Sciatic nerve (tissue), 2 donors: Measurements from ENCODE around the gene HABP4. TPM values are rescaled to one million over a fixed set of nuclear protein-coding genes. Genes with fewer than 3 reads are reported as not detected.
A peak's percentile ranks its signal among the peaks of the same experiment; 100 is the strongest.

Source experiments
- ATAC-seq: fragments of 200-7000 bp; cut with Tn5 transposase; one replicate; pipeline ENCODE4 v1.9.1; 2020; ENCODE audit warnings: mild to moderate bottlenecking, moderate library complexity
- DNase-seq: peaks from one replicate; pipeline ENCODE4 v3.0.0-alpha.2; 2020; ENCODE audit warnings: low spot score
- intact Hi-C: fragments of 100-400 bp; cut with DNase I; formaldehyde crosslinking; loops from one replicate; pipeline ENCODE4 v1.14.2; 2022
- total RNA-seq: library from RNA; stranded (reverse); fragmentation: NEBNext Ultra II Directional; extraction: Animal tissue kit (Norgen Biotek cat#: 25700); gene quantifications from one replicate; pipeline ENCODE4 v1.2.1, GENCODE V29; 2021
- donor health status: DM: no; HTN: no; CAD: no.
- donor health status: DM: no; HTN: no; CAD: no.

Gene HABP4, protein sequence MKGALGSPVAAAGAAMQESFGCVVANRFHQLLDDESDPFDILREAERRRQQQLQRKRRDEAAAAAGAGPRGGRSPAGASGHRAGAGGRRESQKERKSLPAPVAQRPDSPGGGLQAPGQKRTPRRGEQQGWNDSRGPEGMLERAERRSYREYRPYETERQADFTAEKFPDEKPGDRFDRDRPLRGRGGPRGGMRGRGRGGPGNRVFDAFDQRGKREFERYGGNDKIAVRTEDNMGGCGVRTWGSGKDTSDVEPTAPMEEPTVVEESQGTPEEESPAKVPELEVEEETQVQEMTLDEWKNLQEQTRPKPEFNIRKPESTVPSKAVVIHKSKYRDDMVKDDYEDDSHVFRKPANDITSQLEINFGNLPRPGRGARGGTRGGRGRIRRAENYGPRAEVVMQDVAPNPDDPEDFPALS
- total RNA-seq = 32.0 TPM

DNA sequence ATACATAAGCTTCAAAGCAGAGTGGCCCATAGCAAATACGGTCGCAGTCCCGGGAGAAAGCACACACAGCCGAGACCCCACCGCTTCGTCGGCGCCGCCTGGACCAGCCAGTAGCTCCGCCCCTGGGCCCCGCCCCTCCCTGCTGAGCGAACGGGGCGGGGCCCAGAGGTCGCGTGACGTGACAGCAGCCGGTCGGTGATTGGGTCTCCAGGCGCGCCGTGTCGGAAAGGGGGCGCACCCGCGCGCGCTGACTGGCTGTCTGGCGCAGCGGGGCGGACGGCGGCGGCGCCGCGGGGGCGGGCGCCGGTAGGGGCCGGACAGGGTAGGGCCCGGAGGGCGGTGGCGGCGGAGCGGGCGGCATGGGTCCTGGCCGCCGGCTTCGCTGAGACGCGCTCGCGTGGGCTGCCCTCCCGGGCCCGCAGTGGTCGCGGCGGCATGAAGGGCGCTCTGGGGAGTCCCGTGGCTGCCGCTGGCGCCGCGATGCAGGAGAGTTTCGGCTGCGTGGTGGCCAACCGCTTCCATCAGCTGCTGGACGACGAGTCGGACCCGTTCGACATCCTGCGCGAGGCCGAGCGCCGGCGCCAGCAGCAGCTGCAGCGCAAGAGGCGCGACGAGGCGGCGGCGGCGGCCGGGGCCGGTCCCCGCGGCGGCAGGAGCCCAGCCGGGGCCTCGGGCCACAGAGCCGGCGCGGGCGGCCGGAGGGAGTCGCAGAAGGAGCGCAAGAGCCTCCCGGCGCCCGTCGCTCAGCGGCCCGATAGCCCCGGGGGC, at the start of gene HABP4:
Gene HABP4 (plus strand): TSS at position 325 of the 768 bp plus-strand sequence. CDS start 111 bp downstream, at position 436.
- ATAC-seq (peak; percentile 99), DNase-seq (peak; percentile 98)
- intact Hi-C loops = no loop called here

DNA sequence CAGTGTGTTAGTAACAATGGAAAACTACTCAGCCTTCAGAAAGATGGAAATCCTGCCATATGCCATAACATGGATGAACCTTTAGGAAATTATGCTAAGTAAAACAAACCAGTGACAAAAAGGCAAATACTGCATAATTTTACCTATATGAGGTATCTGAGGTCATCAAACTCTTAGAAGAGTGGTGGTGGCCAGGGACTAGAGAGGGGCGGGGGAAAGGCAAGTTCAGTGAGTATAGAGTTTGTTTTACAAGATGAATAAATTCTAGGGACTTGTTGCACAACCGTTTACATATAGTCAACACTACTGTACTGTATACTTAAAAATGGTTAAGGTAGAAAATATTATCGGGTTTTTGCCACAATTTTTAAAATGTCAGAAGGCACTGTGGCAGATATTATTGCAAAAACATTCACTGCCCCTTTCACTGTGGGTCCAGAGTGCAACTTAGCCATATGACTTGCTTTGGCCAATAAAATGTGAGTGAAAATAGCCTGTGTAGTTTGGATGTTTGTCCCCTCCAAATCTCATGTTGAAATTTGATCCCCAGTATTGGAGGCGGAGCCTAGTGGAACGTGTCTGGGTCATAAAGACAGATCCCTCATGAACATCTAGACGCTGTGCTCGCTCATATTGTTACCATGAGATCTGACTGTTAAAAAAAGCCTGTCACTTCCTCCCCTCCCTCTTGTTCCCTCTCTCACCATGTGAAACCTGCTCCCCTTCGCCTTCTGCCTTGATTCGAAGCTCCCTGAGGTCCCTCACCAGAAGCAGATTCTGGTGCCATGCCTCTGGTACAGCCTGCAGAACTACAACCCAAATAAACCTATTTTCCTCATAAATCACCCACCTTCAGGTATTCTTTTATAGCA, 41.3 kb upstream of the HABP4 start:
- ATAC-seq = no peak
- intact Hi-C loops = no loop called here
- no peak for DNase-seq

DNA sequence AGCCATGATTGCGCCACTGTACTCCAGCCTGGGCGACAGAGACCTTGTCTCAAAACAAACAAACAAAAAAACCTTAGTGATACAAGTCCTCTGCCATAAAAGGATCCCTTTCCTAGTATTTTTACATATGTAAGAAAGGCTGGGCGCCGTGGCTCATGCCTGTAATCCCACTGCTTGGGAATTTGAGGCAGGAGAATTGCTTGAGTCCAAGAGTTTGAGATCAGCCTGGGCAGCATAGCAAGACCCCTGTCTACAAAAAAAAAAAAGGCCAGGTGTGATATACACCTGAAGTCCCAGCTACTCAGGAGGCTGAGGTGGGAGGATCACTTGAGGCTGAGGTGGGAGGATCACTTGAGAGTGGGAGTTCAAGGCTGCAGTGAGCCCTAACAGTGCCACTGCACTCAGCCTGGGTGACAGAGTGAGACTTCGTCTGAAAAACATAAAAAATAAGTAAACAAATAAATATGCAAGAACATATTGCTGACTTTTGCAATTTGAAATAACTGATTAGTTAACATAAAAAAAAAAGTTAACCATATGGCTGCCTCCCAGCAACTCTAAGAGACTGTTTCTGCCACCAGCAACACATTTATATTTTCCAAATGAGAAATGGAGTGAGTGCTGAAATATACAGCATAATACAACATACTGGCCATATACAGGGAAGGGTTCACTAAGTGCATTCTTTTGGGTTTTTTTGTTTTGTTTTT, 38.7 kb upstream of the HABP4 start:
- ATAC-seq (no peak), DNase-seq (no peak)
- intact Hi-C loops = no loop called here

DNA sequence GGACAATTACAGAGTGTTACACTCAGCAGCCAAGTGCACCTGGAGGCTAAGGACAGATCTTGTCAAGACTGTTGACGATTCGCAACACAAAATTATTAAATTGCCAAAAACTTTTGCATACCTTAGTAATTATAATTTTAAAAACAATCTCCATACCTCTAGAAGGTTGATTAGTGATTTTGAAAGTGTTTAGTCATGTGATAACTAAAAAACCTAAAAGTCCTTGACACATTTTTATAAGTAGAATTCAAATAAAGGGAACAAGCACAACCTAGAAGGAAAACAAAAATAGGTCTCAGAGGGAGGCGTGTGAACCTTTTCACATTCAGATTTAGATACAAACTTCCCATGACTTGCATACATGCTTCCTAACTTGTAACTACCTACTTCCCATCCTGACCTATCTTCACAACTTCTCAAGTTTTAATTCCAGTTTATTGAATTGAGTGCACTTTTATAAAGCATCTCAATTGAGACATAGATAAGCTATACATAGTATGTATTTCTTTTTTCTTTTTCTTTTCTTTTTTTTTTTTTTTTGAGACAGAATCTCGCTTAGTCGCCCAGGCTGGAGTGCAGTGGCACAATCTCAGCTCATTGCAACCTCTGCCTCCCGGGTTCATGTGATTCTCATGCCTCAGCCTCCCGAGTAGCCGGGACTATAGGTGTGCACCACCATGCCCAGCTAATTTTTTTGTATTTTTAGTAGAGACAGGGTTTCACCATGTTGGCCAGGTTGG, 37.6 kb upstream of the HABP4 start:
- no peak for DNase-seq
- no peak for ATAC-seq
- intact Hi-C loops = no loop called here

DNA sequence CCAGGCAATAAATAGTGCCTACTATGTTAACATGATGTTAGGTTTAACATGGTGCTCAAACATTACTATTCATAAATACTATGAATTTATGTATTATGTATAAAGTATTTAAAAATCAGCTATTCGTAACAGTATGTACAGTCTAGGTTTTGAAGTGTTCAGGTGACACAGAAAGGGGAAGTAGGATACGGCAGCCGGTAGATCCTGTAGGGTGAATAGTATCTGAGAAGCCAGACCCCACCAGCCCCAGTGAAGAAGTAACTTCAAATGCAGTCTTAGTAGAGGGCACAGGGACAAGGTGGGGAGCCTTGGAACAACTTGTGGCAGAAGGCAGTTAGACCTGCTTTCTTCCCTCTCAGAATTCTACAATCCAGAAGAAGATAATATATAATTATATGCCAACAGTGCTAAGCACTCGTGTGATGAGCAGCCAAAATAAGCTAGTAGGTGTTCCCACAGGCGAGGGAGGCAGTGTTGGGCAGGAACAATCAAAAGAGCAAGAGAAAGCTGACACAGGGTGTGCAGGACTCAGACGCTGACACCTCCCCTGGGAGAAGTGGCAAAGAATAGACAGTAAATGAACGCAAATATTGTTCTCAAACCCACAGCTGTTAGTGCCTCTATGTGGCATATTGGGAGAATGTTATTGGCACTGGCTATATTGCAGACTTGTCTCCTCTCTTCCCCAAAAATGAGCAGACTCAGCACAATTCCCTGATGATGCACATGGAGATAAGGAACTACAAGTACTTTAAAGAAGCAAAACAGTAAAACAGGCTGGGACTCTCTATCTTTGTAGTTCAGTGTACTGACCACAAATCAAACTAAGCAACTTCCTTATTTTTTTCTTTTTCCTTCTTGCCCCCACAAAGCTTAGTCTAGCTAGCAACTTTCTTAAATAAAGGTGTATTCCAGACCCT, 36.4 kb upstream of the HABP4 start:
- ATAC-seq (no peak), DNase-seq (no peak)
- intact Hi-C loops = no loop called here

DNA sequence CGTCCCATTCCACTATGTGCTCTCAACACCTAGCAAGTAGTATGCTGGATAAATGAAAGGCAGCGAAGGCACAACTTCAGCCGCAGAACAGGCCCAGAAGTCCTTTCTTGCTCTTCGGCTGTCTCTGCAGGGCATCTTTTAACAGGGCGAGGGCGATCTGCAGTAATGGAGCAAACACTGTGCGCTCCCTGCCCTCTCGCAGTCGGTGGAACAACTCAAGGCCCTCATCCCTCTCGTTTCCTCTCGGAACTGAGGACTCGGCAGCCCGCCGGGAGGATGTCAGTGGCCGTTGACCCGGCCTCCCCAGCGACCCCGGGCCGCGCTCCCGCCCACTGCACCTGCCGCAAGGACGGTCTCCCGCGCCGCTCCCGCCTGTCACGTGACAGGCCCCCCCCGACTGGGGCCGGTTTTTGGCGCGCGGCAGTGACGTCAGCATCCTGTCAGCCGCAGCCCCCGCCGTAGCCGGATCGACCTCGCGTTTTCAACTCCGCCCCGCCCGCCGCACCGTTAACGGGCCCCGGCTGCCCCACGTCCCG, 32.9 kb upstream of the HABP4 start:
- ATAC-seq (peak; percentile 41), DNase-seq (peak; percentile 92)
- intact Hi-C loops = no loop called here

DNA sequence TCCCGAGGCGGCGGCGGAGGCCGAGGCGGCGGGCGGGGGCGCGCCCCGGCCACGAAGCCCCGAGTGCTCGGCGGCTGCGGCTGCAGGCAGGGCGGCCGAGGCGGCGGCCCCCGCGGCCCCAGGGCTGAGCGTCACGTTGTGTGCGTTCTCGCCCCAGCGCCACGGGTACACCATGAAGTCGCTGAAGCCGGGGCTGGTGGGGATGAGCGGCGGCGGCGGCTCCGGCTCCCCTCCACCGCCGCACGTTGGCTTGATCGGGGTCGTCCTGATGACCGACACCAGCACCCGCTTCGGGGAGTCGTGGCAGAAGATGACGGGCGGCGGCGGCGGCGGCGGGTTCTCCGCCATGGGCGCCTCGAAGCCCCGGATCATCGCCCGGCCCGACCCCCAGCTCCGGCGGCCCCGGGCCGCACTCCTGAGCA, 32.3 kb upstream of the HABP4 start:
- intact Hi-C loops = no loop called here
- no peak for ATAC-seq
- peak; percentile 68 for DNase-seq

DNA sequence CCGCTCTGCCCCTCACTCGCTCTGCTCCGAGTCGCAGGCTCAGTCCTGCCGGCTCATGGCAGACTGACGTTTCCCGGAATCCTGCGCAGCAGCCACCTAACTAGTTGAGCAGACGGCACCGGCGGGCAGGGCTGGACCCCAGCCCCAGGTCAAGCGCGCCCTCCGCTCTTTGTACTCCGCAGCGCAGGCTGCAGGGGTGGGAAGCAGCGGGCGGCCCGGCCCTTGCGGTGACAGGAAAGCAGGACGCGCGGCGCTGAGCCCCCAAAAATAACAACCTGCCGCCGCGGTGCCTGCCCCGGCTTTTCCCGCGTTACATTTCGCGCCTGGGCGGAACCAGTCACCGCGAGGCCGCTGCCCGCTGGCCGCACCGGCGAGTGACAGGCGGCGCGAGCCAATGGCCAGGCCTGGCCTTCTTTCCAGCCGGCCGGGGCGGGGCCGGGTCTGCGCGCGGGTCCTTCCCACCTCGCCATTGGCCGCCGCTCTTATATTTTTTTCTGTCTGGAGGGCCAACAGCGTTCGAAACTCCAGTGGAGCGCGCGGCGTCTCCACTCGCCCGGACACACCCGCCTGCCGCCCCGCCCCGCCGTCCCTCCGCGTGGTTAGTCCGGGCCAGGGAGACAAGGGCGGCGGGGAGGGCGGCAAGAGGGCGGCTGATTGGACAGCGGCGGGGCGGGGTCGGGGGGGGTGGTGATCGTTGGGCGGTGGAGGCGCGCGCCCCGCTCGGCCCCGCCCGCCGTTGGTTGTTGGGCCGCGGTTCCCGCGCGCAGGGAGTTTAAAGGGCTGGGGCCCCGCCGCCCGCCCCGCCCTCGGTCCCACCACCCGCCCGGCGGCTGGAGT, 31.7 kb upstream of the HABP4 start, which contains the start of gene ZNF367:
Gene ZNF367 (minus strand): TSS at position 288 of the 837 bp plus-strand sequence. CDS start 338 bp downstream, outside the sequence.
- intact Hi-C loops = no loop called here
- ATAC-seq (peak; percentile 95), DNase-seq (peak; percentile 98)

DNA sequence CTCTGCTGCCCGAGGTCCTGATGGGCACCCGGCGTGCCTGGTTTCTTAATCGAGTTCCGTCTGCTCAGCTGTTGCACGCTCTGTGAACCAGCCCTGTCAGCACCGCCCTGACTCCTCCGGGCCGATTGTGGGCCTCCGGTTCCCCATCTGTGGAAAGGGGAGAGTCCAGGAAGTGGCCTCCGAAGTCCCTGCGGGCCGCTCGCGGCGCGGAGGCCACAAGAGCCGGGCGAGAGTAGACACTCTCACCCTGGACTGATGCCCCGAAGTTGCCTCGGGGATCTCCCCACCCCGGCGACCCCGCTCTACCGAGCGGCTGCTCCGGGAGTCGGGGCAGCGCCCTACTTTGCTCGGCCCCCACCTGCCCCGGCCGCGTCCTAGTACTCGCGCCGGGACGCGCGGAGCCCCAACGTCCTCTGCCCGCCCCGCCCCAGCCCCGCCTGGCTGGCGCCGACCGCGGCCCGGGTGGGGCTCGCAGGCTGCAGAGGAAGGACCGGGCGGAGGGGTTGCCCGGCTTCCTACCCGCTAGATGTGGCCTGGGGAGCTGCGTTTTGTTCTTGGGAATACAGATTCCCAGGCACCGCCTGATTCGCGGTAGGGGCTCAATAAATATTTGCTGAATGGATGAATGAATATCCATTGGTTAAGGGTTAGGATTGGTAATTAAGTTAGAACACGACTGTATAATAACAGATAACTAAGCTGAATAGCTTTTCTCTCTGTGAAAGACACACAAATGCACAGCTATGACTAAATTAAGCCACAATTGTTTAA, 30.9 kb upstream of the HABP4 start:
- ATAC-seq = peak; percentile 70
- intact Hi-C loops = no loop called here
- no peak for DNase-seq

DNA sequence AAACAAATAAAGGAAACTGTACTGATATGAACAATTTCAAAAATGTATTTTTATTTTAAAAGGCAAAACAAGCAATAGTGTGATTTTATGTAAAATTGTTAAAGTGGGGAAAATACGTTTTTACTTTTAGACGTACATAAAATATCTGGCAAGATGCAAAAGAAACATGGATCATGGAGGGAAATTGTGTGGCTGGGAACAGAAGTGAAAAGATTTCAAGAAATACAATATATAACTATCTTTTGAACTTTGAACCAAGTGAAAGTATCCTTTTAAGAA, 30.3 kb upstream of the HABP4 start:
- intact Hi-C loops = no loop called here
- no peak for DNase-seq
- no peak for ATAC-seq

DNA sequence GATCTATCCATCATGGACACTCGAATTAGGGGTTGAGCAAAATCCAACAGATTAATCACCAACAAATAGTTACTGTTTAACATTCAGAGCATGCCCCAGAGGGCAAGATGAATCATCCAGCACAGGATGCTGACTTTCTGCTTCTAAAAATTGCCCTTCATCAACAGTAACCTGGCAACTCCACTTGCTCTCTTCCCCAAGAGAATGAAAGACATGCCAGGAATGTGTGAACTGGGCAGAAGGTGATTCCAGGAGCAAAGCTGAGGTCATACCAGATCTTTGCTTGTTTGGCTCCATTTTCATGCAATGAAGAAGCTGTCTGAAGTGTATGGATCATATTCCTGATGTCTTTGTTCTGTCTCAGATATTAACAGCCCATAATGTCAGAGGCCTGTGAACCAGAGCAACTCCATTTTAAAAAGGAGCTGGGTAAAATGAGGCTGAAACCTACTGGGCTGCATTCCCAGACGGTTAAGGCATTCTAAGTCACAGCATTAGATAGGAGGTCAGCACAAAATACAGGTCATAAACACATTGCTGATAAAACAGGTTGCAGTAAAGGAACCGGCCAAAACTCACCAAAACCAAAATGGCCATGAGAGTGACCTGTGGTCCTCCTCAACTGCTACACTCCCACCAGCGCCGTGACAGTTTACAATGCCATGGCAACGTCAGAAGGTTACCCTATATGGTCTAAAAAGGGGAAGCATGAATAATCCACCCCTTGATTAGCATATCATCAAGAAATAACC, 29.3 kb upstream of the HABP4 start:
- intact Hi-C loops = no loop called here
- ATAC-seq (peak; percentile 41), DNase-seq (no peak)

DNA sequence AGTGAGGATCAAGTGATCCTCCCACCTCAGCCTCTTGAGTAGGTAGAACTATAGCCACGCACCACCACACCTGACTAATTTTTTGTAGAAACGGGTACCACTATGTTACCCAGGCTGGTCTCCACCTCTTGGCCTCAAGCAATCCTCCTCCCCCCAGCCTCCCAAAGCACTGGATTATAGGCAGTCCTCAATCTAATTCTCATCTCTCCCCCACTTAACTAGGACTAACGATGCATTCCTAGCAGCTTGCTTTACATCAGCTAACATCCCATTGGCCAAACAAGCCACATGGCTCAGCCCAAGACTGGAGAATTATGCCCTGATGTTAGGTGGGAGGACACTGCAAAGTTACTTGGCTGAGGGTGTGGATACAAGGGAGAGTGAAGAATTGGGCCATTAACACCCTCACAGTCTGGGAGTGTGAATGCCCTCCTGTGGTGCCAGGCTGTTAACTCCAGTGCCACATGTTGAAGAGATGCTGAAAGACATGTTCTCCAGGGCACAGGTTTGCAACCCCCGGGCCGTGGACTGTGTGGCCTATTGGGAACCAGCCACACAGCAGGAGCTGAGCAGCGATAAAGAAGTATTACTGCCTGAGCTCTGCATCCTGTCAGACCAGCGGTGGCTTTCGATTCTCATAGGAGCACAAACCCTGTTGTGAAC, 26.5 kb upstream of the HABP4 start:
- ATAC-seq = no peak
- intact Hi-C loops = no loop called here
- no peak for DNase-seq

DNA sequence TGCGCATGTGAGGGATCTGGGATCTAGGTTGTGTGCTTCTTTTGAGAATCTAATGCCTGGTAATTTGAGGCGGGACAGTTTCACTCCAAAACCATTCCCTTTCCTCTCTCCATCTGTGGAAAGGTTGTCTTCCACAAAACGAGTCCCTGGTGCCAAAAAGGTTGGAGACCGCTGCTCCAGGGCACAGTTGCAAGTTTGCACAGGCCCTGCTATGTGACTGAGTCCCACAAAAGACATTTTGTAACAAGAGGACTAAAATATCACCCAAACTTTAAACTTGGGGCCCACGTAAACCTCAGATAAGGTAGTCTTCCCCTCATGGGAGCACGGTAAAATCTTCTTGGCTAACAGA, 26.0 kb upstream of the HABP4 start:
- no peak for DNase-seq
- no peak for ATAC-seq
- intact Hi-C loops = no loop called here

DNA sequence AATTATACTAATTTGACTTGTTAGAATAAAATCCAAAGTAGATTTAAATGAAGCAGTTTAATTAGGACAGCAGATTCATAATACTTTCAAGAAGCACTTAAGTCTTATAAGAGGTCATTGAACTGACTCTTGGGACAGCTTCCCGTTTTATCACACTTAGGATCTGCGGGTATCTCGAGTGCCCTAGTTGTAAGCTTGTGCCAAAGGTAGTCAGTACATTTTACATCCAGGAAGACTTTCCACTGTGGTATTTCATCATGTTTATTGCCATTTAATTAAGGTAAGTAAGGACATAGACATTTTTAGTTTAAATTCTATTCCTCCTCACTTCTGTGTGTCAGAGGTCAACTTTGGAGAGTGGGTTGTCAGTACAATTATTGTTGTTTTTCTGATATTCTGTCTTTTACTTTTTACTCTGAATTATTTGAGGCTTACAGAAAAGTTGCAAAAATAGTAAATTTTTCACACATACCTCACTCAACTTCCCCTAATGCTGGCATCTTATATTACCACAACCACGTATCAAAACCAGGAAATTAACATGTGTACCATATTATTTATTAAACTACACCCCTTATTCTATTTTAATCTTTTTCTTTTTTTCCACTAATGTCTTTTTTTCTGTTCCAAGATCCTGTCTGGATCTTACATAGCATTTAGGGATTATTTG, 24.3 kb upstream of the HABP4 start:
- no peak for ATAC-seq
- no peak for DNase-seq

More for the DNA sequence above, 24.3 kb upstream of the HABP4 start:
- intact Hi-C loops = no loop called here
